ENCODE measurements around the gene ZNF174.
A peak's percentile ranks its signal among the peaks of the same experiment; 100 is the strongest.

ZNF174 gene

GRCh38 chr16:3443108-3444031 lies 42.4 kb downstream of the ZNF174 start, which contains the start of the genes NAA60 and ZNF597:
NAA60 (plus strand) TSS chr16:3443680; CDS start chr16:3476228, 32,548 bp downstream.
ZNF597 (minus strand) TSS chr16:3443504; CDS start chr16:3443153, 351 bp downstream.
- DNase-seq (ENCODE audit: low spot score) = peak; percentile 91

GRCh38 chr16:3444032-3444388 lies 43.0 kb downstream of the ZNF174 start:
- peak; percentile 73 for DNase-seq (ENCODE audit: low spot score)

- DNase-seq (ENCODE audit: low spot score) = no peak
Observed at GRCh38 chr16:3454093-3454492, 53.1 kb downstream of the ZNF174 start.

GRCh38 chr16:3454631-3455147 lies 53.7 kb downstream of the ZNF174 start:
- no peak for DNase-seq (ENCODE audit: low spot score)

DNA sequence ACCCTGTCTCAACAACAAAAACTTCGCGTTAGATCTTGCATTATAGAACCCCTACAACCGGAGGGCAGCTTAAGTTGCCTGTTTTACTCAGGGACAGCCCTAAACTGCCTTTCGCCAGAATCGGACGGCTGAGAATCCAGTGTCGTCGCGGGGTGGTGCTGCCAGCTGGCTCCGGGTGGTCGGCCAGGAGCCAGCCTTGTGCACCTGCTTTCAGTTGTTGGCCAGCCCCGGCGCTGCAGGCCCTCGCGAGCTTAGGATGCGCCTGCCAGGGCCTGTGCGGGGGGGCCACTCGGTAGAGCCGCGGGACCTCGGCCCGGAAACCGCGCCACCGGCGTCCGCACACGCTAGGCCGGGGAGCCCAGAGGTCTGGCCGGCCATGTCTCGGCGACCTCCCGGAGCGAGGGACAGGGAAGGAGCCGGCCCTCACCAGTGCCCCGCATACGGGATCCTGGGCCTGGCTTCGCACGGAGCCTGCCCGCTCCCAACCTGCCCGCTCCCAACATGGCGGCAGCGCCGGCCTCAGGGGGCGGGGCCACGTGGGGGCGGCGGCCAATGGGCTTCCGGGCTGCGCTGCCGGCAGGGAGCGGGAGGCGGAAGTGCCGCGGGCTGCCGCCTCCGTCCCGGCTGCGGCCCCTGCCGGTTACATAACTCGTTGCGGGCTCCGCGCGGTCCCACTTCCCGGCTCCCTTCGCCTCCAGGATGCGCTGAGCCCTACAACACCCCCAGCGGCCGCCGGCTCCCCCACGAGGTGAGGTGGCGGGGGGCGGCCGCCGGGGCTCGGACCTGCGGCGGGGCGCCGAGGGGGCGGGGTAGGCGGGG lies 56.6 kb downstream of the ZNF174 start:
- peak; percentile 99 for DNase-seq (ENCODE audit: low spot score)

DNA sequence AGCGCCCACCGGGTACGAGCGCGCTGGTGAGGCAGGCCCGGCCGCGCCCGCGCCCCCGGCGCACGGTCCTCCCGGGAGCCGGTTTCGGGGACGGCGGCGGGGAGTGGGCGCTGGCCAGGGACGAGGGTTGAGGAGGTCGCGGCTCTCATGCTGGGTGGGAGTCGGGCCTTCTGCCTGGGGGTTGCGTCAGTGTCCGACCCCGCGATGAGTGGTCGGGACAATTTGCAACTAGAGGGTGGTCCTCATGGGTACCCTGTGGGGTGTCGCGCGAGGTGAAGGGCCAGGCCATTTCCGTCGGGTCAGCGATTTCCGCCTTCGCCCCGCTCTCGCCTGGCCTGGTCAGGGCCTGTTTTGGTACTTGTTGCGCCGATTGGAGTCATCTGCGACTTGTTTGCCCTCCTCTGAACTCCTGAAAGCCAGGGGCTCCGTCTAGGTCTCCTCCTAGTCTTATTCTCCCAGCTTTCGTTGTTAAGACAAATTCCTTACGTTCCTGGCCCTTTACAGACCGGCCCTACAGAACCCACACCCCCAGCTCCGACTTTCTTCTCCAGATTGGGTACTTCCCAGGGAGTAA lies 57.4 kb downstream of the ZNF174 start:
- peak; percentile 48 for DNase-seq (ENCODE audit: low spot score)

DNA sequence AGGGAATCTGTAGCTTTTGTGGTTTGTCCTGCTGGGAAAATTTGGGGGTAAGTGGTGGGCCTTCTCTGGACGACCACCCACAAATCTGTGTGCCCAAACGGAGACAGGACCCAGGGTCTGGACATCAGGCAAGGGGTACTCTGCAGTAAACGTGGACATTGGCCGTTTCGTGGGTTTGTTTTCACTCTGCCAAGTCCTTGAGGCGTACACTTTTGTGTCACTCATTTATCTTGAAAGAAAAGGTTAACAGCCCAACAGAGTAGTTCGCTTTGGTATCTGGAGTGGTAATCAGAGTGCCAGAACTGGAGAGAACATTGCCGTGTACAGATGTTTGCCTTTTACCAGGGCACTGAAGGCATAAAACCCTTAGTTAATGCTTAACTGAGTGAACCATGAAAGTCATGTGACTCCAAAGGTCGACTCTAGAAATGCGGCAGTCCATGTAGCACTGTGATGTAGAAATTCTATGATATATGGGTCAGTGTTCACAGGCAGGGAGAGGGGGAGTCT lies 57.9 kb downstream of the ZNF174 start:
- peak; percentile 28 for DNase-seq (ENCODE audit: low spot score)
